ENCODE data around the gene ELOVL2. TPM values are rescaled to one million over a fixed set of nuclear protein-coding genes. Genes with fewer than 3 reads are reported as not detected.

The ELOVL2 gene
- polyA plus RNA-seq, 1 donor (not counting 4 experiments of a cell fraction or from before 2014, with no cell fraction given): 0.05 TPM

DNA sequence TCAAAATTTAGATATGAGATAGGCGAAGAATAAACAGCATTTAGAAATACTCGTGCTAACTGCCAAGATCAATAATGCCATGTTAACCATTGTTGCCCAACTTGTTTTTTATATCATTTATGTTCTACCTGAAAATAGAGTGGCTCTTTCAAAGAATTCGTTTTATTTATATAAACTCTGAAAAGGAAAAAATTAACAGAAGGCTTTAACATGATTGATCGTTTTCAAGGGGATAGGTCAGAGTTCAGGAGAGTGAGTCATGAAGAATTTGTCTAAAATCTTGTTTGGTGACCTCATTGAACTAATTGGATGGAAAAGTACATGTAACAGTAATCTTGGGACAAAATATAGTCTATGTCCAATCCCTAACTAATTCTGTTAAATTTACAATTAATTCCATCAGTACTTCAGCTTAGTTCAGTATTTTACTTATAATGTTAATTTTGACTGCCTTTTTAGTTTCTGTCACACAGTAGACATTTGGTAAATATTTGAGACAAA lies 11.1 kb upstream of the ELOVL2 start:
- Histone ChIP-seq H3K4me2 (ENCODE audit: control insufficient read depth, extremely low read depth, insufficient read depth, low read depth, low read length) (no peak overlapping the region), H3K27me3 (ENCODE audit: control insufficient read depth, extremely low read depth, insufficient read depth, low read length) (no peaks in the 10 kb centered on the region), H2AFZ (ENCODE audit: control insufficient read depth, low read length) (no peak overlapping the region), H3K36me3 (ENCODE audit: control insufficient read depth in 2 of 2, extremely low read depth in 1 of 2, insufficient read depth in 2 of 2, low read length in 2 of 2) (no peaks in the 10 kb centered on the region), H3K4me3 (ENCODE audit: control insufficient read depth in 2 of 3, extremely low read depth in 1 of 3, insufficient read depth in 2 of 3, low read depth in 1 of 3, low read length in 3 of 3) (no peak overlapping the region), H3K9me3 (ENCODE audit: control insufficient read depth, low read depth, low read length) (no peaks in the 10 kb centered on the region), H3K9ac (ENCODE audit: control insufficient read depth, extremely low read depth, insufficient read depth, low read length) (no peak overlapping the region), H3K9me1 (ENCODE audit: control insufficient read depth, extremely low read depth, insufficient read depth, low read length) (no peaks in the 10 kb centered on the region), H4K20me1 (ENCODE audit: control insufficient read depth, extremely low read depth, insufficient read depth, low read length) (no peaks in the 10 kb centered on the region), H3K4me1 (ENCODE audit: control insufficient read depth, extremely low read depth, insufficient read depth, low read length) (no peaks in the 10 kb centered on the region), H3K79me2 (ENCODE audit: control insufficient read depth, insufficient read depth, low read length) (no peaks in the 10 kb centered on the region), H3K27ac (ENCODE audit: control insufficient read depth, insufficient read depth, low read length) (no peak overlapping the region)
- dilution Hi-C loops (cut with MboI; ENCODE audit: extremely low pct_ligation_motif_present, low sequenced_read_pairs): loop anchor here (25.0 kb wide), 1 partner anchor 93 kb away; no protein-coding TSS in a partner anchor
- TF ChIP-seq EZH2 (IDR thresholded peaks at IDR 0.05; ENCODE audit: low read length): no peak
- TF ChIP-seq, protein P1, sequence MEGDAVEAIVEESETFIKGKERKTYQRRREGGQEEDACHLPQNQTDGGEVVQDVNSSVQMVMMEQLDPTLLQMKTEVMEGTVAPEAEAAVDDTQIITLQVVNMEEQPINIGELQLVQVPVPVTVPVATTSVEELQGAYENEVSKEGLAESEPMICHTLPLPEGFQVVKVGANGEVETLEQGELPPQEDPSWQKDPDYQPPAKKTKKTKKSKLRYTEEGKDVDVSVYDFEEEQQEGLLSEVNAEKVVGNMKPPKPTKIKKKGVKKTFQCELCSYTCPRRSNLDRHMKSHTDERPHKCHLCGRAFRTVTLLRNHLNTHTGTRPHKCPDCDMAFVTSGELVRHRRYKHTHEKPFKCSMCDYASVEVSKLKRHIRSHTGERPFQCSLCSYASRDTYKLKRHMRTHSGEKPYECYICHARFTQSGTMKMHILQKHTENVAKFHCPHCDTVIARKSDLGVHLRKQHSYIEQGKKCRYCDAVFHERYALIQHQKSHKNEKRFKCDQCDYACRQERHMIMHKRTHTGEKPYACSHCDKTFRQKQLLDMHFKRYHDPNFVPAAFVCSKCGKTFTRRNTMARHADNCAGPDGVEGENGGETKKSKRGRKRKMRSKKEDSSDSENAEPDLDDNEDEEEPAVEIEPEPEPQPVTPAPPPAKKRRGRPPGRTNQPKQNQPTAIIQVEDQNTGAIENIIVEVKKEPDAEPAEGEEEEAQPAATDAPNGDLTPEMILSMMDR (optimal IDR thresholded peaks at IDR 0.05 in 1 of 3, IDR thresholded peaks at IDR 0.05 in 1 of 3, conservative IDR thresholded peaks at IDR 0.05 in 1 of 3; ENCODE audit: extremely low read depth in 1 of 3, insufficient read depth in 2 of 3, low read length in 3 of 3): no peak
- FAIRE-seq (no peak), DNase-seq (ENCODE audit: low read depth, low spot score) (no peak)

DNA sequence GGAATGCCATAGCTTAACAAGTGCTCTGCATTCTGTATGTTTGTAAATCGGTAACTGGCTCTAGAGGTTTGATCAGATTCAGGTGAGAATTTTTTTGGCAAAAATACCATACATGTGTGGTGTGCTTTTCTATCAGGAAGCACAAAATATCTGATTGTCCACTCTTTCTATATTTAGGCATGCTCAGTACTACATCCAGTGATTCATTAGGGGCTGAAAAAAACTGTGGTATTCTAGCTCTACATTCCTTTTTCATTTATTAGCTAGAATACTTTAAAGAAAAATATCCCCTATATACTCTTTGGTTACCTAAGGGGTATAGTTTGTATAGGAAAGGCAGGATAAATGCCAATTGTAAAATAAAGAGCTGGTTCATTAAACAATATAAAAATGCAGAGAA lies 10.6 kb upstream of the ELOVL2 start:
- no peaks in the 10 kb centered on the region for H3K4me1 ChIP-seq (ENCODE audit: control insufficient read depth, extremely low read depth, insufficient read depth, low read length)
- no peak overlapping the region for H2AFZ ChIP-seq (ENCODE audit: control insufficient read depth, low read length)
- no peaks in the 10 kb centered on the region for H3K27me3 ChIP-seq (ENCODE audit: control insufficient read depth, extremely low read depth, insufficient read depth, low read length)
- FAIRE-seq (no peak), DNase-seq (ENCODE audit: low read depth, low spot score) (no peak)
- no peak overlapping the region for H3K27ac ChIP-seq (ENCODE audit: control insufficient read depth, insufficient read depth, low read length)
- no peaks in the 10 kb centered on the region for H3K9me1 ChIP-seq (ENCODE audit: control insufficient read depth, extremely low read depth, insufficient read depth, low read length)
- no peak overlapping the region for H3K9ac ChIP-seq (ENCODE audit: control insufficient read depth, extremely low read depth, insufficient read depth, low read length)
- dilution Hi-C loops (cut with MboI; ENCODE audit: extremely low pct_ligation_motif_present, low sequenced_read_pairs): loop anchor here (25.0 kb wide), 1 partner anchor 92 kb away; no protein-coding TSS in a partner anchor
- TF ChIP-seq, protein P1 (optimal IDR thresholded peaks at IDR 0.05 in 1 of 3, IDR thresholded peaks at IDR 0.05 in 1 of 3, conservative IDR thresholded peaks at IDR 0.05 in 1 of 3; ENCODE audit: extremely low read depth in 1 of 3, insufficient read depth in 2 of 3, low read length in 3 of 3): no peak
- TF ChIP-seq EZH2 (IDR thresholded peaks at IDR 0.05; ENCODE audit: low read length): no peak
- no peaks in the 10 kb centered on the region for H4K20me1 ChIP-seq (ENCODE audit: control insufficient read depth, extremely low read depth, insufficient read depth, low read length)
- no peak overlapping the region for H3K4me2 ChIP-seq (ENCODE audit: control insufficient read depth, extremely low read depth, insufficient read depth, low read depth, low read length)
- no peaks in the 10 kb centered on the region for H3K79me2 ChIP-seq (ENCODE audit: control insufficient read depth, insufficient read depth, low read length)
- H3K4me3 ChIP-seq (ENCODE audit: control insufficient read depth in 2 of 3, extremely low read depth in 1 of 3, insufficient read depth in 2 of 3, low read depth in 1 of 3, low read length in 3 of 3): no peak overlapping the region
- no peaks in the 10 kb centered on the region for H3K9me3 ChIP-seq (ENCODE audit: control insufficient read depth, low read depth, low read length)
- H3K36me3 ChIP-seq (ENCODE audit: control insufficient read depth in 2 of 2, extremely low read depth in 1 of 2, insufficient read depth in 2 of 2, low read length in 2 of 2): no peaks in the 10 kb centered on the region
